ENCODE data around the gene RGS19.

DNA sequence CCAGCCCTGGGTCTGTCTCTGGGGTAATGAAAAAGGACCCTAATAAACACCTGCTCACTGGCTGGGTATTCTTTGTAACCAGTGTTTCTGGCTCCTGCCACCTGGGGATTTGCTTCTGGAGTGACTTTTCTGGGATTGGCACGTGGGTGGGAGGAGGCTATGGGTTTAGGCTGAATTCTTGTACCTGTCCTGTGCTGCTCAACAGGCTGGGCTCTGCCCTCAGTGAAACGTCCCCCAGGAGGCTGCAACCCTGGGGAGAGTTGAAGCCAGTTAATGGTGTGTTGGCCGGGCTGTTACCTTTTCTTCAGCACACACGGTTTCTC, 21.2 kb upstream of the RGS19 start:
- TF ChIP-seq, protein P1, sequence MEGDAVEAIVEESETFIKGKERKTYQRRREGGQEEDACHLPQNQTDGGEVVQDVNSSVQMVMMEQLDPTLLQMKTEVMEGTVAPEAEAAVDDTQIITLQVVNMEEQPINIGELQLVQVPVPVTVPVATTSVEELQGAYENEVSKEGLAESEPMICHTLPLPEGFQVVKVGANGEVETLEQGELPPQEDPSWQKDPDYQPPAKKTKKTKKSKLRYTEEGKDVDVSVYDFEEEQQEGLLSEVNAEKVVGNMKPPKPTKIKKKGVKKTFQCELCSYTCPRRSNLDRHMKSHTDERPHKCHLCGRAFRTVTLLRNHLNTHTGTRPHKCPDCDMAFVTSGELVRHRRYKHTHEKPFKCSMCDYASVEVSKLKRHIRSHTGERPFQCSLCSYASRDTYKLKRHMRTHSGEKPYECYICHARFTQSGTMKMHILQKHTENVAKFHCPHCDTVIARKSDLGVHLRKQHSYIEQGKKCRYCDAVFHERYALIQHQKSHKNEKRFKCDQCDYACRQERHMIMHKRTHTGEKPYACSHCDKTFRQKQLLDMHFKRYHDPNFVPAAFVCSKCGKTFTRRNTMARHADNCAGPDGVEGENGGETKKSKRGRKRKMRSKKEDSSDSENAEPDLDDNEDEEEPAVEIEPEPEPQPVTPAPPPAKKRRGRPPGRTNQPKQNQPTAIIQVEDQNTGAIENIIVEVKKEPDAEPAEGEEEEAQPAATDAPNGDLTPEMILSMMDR (IDR thresholded peaks at IDR 0.05): no peak
- no peak for TF ChIP-seq POLR2AphosphoS5 (IDR thresholded peaks at IDR 0.05; ENCODE audit: low read depth, low read length)
- TF ChIP-seq, protein P2, sequence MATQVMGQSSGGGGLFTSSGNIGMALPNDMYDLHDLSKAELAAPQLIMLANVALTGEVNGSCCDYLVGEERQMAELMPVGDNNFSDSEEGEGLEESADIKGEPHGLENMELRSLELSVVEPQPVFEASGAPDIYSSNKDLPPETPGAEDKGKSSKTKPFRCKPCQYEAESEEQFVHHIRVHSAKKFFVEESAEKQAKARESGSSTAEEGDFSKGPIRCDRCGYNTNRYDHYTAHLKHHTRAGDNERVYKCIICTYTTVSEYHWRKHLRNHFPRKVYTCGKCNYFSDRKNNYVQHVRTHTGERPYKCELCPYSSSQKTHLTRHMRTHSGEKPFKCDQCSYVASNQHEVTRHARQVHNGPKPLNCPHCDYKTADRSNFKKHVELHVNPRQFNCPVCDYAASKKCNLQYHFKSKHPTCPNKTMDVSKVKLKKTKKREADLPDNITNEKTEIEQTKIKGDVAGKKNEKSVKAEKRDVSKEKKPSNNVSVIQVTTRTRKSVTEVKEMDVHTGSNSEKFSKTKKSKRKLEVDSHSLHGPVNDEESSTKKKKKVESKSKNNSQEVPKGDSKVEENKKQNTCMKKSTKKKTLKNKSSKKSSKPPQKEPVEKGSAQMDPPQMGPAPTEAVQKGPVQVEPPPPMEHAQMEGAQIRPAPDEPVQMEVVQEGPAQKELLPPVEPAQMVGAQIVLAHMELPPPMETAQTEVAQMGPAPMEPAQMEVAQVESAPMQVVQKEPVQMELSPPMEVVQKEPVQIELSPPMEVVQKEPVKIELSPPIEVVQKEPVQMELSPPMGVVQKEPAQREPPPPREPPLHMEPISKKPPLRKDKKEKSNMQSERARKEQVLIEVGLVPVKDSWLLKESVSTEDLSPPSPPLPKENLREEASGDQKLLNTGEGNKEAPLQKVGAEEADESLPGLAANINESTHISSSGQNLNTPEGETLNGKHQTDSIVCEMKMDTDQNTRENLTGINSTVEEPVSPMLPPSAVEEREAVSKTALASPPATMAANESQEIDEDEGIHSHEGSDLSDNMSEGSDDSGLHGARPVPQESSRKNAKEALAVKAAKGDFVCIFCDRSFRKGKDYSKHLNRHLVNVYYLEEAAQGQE (IDR thresholded peaks at IDR 0.05; ENCODE audit: insufficient read depth in 1 of 2, low read depth in 2 of 2, low read length in 1 of 2): no peak

All from Panc1 (cell line).